NB4 (cell line): Measurements from ENCODE around the gene SLC29A4.
"Not testable (repeated sequence)": the region's sequence is repeated elsewhere in the genome, so short reads cannot be mapped to it uniquely, and the experiment has no call there.

Experiments
- POLR2A ChIP-seq: IDR thresholded peaks from 2 replicates; pipeline ENCODE4 v1.6.1; 2011; ENCODE audit warnings: mild to moderate bottlenecking; ENCODE audit not compliant: insufficient read length; ENCODE audit errors: extremely low read depth
- TF ChIP-seq, protein P1 (sequence below): IDR thresholded peaks from one replicate; pipeline ENCODE4 v1.5.1; 2012; ENCODE audit warnings: low read depth, low read length

DNA sequence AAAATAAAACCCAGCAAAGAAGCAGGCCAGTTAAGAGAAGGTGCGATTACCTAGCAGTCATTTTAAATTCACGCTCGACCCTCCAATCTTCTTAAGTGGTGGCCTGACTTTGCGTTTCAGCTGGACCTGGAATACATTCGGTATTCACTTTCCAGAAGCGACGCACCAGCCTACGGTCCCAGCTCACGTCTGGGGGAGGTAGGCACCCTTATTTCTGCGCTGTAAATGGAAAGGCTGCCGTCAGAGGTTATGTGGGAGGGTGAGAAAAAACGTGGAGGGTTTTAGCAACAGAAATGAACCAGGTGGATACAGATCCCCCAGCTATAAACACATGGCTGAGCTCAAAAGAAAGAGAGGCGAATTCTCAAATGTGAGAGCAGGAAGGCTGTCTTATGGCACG, 29.2 kb upstream of the SLC29A4 start:
- TF ChIP-seq, protein P1, sequence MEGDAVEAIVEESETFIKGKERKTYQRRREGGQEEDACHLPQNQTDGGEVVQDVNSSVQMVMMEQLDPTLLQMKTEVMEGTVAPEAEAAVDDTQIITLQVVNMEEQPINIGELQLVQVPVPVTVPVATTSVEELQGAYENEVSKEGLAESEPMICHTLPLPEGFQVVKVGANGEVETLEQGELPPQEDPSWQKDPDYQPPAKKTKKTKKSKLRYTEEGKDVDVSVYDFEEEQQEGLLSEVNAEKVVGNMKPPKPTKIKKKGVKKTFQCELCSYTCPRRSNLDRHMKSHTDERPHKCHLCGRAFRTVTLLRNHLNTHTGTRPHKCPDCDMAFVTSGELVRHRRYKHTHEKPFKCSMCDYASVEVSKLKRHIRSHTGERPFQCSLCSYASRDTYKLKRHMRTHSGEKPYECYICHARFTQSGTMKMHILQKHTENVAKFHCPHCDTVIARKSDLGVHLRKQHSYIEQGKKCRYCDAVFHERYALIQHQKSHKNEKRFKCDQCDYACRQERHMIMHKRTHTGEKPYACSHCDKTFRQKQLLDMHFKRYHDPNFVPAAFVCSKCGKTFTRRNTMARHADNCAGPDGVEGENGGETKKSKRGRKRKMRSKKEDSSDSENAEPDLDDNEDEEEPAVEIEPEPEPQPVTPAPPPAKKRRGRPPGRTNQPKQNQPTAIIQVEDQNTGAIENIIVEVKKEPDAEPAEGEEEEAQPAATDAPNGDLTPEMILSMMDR, result not testable (repeated sequence)
- TF ChIP-seq POLR2A, result not testable (repeated sequence)
